Body of pancreas (tissue), 4 donors: ENCODE results near the gene ST3GAL5.

Experiments used
- POLR2A ChIP-seq, 3 donors: fragments of 450-650 bp; IDR thresholded peaks; one replicate each; pipeline ENCODE4 v1.6.1; 2016; ENCODE audit warnings: antibody characterized with exemption in 3 of 3, mild to moderate bottlenecking in 2 of 3
- TF ChIP-seq, protein P1 (sequence below), 7 experiments: fragments of 450-650 bp in 4 of 7; fragments of 200-600 bp in 3 of 7; sonication (generic) in 3 of 7; IDR thresholded peaks; one replicate each; pipeline ENCODE4 v1.5.1; 2016 to 2019; ENCODE audit warnings: antibody characterized with exemption in 7 of 7

DNA sequence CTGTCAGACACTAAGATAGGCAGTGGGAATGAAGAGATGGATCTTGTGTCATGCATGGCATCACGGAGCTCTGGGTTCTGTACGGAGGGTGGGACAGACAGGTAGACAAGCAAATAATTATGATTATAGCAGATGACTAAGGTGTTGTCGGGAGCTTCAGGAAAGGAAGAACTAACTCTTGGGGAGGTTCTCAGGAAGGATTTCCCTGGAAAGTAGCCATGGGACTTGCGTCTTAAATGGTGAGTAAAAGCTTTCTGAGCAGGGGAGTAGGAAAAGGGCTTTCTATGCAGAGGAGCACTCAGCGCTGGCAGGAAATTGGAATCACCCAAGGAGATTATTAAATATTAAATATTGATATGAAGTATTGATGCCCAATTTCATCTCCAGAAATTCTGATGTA is 99.5 kb downstream of the ST3GAL5 start:
- TF ChIP-seq, protein P1, sequence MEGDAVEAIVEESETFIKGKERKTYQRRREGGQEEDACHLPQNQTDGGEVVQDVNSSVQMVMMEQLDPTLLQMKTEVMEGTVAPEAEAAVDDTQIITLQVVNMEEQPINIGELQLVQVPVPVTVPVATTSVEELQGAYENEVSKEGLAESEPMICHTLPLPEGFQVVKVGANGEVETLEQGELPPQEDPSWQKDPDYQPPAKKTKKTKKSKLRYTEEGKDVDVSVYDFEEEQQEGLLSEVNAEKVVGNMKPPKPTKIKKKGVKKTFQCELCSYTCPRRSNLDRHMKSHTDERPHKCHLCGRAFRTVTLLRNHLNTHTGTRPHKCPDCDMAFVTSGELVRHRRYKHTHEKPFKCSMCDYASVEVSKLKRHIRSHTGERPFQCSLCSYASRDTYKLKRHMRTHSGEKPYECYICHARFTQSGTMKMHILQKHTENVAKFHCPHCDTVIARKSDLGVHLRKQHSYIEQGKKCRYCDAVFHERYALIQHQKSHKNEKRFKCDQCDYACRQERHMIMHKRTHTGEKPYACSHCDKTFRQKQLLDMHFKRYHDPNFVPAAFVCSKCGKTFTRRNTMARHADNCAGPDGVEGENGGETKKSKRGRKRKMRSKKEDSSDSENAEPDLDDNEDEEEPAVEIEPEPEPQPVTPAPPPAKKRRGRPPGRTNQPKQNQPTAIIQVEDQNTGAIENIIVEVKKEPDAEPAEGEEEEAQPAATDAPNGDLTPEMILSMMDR (IDR thresholded peaks at IDR 0.05), result no peak
- no peak for TF ChIP-seq POLR2A (IDR thresholded peaks at IDR 0.05)
